Measurements from ENCODE around the gene SELE.

The SELE gene, protein sequence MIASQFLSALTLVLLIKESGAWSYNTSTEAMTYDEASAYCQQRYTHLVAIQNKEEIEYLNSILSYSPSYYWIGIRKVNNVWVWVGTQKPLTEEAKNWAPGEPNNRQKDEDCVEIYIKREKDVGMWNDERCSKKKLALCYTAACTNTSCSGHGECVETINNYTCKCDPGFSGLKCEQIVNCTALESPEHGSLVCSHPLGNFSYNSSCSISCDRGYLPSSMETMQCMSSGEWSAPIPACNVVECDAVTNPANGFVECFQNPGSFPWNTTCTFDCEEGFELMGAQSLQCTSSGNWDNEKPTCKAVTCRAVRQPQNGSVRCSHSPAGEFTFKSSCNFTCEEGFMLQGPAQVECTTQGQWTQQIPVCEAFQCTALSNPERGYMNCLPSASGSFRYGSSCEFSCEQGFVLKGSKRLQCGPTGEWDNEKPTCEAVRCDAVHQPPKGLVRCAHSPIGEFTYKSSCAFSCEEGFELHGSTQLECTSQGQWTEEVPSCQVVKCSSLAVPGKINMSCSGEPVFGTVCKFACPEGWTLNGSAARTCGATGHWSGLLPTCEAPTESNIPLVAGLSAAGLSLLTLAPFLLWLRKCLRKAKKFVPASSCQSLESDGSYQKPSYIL

DNA sequence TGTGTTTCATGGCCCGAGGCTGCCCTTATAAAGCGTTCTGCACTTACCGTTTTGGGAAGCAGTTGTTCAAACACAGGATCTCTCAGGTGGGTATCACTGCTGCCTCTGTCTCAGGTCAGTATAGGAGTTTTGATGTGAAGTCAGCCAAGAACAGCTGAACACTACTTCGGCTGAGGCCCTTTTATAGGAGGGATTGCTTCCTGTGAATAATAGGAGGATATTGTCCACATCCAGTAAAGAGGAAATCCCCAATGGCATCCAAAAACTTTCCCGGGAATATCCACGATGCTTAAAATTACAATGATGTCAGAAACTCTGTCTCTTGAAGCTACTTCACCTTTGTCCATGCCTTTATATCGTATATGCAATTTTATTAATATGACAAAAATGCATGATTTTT lies at the start of gene SELE:
TSS of gene SELE (minus strand) at position 156 of the 400 bp plus-strand sequence. CDS start 467 bp downstream, outside the sequence.
- DNase-seq, result no peak

- DNase-seq, result no peak
These were observed 48.7 kb upstream of the SELE start for GRCh38 chr1:169782596-169782995.

- DNase-seq, result no peak
These were observed 46.1 kb upstream of the SELE start for GRCh38 chr1:169779970-169780369.

DNA sequence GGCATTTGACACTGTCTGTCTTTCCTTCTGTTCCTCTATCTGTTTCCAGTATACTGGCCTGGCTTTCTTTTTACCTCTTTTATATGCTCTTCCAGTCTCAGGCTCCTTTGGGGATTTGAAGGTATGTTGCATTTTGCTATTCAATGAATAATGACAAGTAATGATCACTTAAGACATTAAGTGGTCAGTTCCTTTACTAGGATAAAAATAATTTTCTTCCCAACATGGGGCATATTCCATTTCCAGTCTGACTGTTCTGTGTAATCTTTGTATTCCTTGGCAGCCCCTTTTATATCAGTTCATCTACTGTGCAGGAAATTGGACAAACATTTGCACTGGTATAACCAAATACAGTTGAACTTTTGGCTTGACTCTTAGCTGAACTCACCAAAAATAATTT lies 45.3 kb upstream of the SELE start:
- no peak for DNase-seq

- DNase-seq, result no peak
These were observed 42.6 kb upstream of the SELE start for GRCh38 chr1:169776440-169776839.

DNA sequence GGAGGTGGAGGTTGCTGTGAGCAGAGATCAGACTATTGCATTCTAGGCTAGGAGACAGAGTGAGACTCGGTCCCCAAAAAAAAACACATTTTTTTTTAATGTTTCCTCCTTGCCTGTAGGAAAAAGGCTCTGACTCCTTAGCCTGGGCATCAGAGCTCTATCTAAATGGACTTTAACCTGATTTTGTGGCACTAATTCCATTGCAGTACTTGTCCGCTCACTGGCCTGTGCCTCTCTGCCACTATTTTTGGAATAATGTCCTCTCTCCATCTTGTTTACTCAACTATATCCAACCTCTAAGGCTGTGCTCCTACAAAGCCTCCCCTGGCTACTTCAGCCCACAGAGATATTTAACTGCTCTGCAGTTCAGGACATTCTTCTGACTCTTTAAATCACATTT lies 34.3 kb upstream of the SELE start:
- no peak for DNase-seq

DNA sequence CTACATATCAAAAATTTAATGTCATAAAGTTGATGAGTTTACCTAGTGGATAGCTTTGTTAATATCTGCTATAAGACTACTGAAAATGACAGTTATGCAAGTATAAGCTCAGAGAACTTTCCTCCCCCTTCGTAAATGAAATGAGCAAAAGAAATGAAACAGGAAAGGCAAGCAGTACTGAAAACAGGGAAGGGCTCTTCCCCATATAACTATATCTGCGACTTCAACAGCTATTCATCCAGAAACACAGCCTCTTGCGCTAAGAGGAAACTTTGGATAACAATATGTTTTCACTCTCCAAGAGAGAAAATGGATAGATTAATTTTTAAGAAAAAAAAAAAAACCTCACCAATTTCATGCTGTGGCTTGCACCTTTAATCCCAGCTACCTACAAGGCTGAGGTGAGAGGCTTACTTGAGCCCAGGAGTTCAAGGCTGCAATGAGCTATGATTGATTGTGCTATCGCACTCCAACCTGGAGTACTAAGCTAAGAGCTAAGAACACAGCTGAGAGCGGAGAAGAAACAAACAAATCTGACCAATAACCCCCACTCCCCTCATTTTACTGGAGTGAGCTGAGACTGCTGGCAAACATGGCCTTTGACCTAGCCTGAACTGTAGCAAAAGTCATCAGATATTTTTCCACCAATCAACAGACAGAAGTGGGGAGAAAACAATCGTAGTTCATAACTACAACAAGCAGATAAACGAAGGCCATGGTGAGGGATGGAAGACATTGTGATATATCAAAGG lies 31.9 kb upstream of the SELE start:
- no peak for DNase-seq

- no peak for DNase-seq
These were observed 31.0 kb upstream of the SELE start for GRCh38 chr1:169764919-169765318.

GRCh38 chr1:169762699-169763098 lies 28.8 kb upstream of the SELE start:
- no peak for DNase-seq

GRCh38 chr1:169759038-169759437 lies 25.2 kb upstream of the SELE start:
- no peak for DNase-seq

DNA sequence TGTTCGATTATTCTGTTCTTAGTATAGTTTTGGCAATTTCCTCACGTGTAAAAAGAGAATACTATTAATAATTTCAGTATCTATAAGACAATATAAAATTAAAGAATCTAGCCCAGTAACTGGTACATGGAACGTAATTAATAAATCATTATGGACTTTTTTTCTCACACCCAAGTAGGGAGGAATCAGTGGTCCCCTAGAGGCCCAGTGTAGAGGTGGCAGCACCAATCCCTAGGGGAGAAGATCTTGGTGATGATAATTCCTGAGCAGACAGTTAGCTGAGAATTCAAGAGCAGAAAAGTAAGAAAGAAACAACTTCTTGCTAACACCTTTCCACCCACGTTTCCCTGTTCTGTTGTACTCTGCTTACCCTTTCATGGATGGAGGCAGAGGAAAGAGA lies 19.7 kb upstream of the SELE start:
- no peak for DNase-seq

- DNase-seq, result no peak
These were observed 16.2 kb upstream of the SELE start for GRCh38 chr1:169750041-169750440.

- DNase-seq, result no peak
These were observed 12.7 kb upstream of the SELE start for GRCh38 chr1:169746550-169746949.

DNA sequence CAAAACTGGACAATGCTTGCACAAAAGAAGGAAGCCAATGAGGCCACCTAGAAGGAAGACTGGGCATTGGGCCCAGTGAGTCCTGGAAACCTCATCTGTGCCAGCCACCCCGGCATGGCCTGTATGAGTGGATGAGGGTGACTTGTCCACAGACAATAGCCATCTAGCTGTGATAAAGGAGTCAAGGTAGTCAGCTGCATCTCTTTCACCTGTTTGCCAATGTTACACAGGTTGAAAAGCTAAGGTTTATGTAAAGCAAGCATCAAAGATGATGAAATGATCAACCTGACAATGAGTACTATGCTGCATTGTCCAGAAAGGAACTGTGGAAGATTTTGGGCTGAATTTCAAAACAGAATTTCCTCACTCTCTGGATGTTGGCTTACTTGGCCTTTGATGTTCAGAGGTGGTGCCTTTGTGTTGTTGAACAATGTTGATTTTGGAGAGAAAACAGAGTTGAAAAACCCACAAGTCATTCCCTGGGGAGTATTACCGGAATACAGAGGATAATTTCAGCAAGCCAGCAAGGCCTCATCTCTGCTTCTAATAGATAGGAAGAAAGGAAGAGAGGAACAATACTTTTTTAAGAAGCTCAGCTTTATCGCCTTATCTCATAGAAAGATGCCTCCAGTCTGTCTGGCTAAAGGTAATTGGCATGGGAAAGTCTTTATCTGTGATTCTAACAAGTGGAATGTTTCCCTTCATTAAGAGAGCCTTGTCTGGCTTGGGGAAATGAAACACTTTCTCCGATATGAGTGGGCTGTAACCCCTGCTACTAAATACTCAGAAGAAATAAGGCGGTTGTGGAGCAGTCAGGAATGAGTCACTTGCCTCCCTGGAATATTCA lies 11.4 kb upstream of the SELE start:
- DNase-seq, result no peak

DNA sequence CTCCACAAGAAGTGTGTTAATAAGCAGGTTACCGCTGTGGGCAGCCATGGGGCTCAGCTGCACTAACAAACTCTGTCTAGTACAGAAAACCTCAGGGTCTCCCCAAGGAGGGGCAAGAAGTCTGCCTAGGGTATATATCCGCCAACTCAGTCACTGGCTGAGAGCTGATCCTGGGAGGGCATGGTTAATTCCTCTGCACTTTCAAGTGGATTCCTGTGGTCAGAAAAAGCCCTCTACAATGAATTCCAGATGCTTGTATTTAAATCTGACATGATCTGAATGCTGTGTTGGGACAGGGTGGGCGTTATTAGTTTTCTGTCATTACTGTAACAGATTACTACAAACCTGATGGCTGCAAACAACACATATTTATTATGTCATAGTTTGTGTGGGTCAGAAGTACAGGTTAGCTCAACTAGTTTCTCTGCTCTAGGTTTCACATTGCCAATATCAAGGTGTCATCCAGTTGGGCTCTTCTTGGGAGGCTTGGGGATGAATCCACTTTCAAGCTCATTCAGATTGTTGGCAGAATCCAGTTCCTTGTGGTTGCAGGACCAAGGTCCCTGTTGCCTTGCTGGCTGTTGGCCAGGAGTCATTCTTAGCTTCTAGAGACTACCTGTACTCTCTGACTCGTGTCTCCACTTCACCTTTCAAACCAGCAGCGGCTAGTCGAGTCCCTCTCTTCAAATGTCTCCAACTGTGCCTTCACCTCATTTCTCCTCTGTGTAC lies 8.0 kb upstream of the SELE start:
- no peak for DNase-seq

GRCh38 chr1:169739980-169740379 lies 6.1 kb upstream of the SELE start:
- DNase-seq, result no peak

- DNase-seq, result no peak
These were observed 2.4 kb downstream of the SELE start for GRCh38 chr1:169731446-169731845.

GRCh38 chr1:169729991-169730390 lies 3.9 kb downstream of the SELE start:
- no peak for DNase-seq

DNA sequence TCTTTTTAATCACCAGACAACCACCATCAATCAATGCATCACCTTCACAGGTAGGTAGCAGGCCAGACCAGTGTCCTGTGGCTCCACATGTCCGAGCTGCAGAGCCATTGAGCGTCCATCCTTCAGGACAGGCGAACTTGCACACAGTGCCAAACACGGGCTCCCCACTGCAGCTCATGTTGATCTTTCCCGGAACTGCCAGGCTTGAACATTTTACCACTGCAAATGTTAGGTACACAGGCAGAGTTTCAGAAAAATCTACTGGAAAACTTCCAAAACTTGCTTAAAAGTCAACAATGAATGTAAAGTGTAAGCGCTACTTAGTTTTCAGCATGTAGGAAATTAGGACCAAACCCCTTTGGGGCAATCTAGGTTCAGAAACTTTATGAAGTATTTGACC lies 6.6 kb downstream of the SELE start:
- DNase-seq, result no peak

DNA sequence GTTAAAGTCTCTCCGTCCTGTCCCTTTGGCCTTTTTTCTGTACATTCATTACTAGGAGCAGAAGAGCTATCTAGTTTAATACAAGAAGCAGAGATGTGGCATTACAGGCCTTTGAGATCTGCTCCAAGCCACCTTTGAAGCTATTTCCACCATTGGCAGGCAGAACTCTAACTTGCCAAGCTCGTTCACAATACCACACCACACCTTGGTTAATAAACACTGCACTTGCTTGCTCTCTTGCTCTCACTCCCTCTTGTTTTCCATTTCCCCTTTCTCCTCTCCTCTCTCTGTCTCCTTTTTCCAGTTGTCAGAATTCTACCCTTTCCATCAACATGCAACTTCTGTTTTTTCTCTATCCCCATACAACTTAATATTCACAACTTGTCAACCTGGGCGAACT lies 7.0 kb downstream of the SELE start:
- no peak for DNase-seq

DNA sequence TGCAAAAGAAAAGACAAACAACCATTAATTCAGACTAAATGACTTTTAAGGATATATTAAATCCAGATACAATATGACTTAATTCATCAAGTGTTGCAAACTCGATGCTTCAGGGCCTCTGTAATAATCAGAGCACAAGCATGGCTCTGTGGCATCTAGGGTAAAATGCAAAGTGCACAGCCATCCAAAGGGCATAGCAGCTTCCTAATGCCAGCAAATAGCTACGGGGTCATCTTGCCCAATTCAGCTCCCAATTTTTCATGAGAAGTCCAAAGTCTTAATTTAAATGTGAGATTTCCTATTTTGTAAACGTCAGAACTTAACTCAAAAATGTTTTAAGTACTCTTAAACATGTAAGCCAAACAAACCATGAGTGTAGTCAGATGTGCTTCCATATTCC lies 7.9 kb downstream of the SELE start:
- DNase-seq, result no peak

GRCh38 chr1:169724168-169724567 lies 9.7 kb downstream of the SELE start:
- DNase-seq, result no peak
